Retinal pigment epithelial cell (primary cell): Measurements from ENCODE around the gene PCDH9.
A peak's percentile ranks its signal among the peaks of the same experiment; 100 is the strongest.

ENCODE experiments used
- DNase-seq: peaks from one replicate; pipeline ENCODE4 v3.0.0-alpha.2; 2010; ENCODE audit warnings: low read depth
- H3K4me3 ChIP-seq: 2 replicates; pipeline ENCODE4 v1.5.1; 2011; ENCODE audit warnings: mild to moderate bottlenecking, low read length, control low read depth, moderate library complexity
- CTCF ChIP-seq: conservative IDR thresholded peaks from 2 replicates; pipeline ENCODE4 v1.5.1; 2011; ENCODE audit warnings: low read depth, low read length, control low read depth, inconsistent platforms

Gene PCDH9

GRCh38 chr13:66937423-66937822, 292.7 kb downstream of the PCDH9 start:
- no peak for DNase-seq
- no peak for TF ChIP-seq CTCF
- no peak overlapping the region for H3K4me3 ChIP-seq

GRCh38 chr13:66933994-66934393, 296.1 kb downstream of the PCDH9 start:
- no peak for DNase-seq
- H3K4me3 ChIP-seq, result no peak overlapping the region
- no peak for TF ChIP-seq CTCF

DNA sequence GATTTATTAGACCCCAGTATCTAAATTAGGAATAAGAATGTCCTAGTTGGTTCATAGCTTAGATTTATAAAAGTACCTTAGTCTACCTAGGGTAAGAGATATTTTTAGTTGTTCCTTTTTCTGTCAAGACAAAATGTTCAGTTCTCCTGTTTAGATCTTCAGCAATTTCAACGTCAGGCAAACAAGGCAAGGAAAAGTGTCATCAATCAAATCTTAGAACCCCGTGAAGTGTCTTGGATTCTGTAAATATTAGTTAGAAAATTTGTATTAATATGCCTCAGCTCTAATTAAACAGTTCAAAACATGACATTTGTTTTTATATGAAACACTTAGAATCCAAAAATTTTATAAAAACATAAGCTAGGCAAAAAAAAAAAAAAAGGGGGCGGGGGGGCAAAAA, 296.6 kb downstream of the PCDH9 start:
- DNase-seq, result no peak
- TF ChIP-seq CTCF, result no peak
- no peak overlapping the region for H3K4me3 ChIP-seq

DNA sequence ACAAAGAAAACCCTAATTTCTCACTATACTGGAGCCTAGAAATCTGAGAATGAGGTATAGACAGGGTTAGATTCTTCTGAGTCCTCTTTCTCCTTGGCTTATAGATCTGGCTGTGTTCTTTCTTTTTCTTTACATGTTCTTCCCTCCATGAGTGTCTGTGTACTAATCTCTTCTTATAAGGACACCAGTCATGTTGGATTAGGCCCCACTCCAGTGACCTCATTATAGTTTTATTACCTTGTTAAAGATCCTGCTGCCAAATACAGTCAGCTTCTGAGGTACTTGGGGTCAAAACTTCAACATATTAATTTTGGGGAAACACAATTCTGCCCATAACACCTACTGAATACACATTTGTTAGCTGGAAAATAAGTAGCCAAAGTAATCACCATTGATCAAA, 302.6 kb downstream of the PCDH9 start:
- no peak for TF ChIP-seq CTCF
- no peak overlapping the region for H3K4me3 ChIP-seq
- no peak for DNase-seq

- H3K4me3 ChIP-seq, result no peak overlapping the region
- TF ChIP-seq CTCF, result no peak
- DNase-seq, result no peak
These were observed 303.1 kb downstream of the PCDH9 start for GRCh38 chr13:66926851-66927524.

- peak; percentile 49 for DNase-seq
- no peak overlapping the region for H3K4me3 ChIP-seq
- TF ChIP-seq CTCF, result no peak
These were observed 303.8 kb downstream of the PCDH9 start for GRCh38 chr13:66926200-66926850.

GRCh38 chr13:66922444-66922843, 307.7 kb downstream of the PCDH9 start:
- no peak for TF ChIP-seq CTCF
- H3K4me3 ChIP-seq, result no peak overlapping the region
- no peak for DNase-seq
